Metanephros (tissue), 2 donors: Measurements from ENCODE around the gene IL36B. TPM values are rescaled to one million over a fixed set of nuclear protein-coding genes. Genes with fewer than 3 reads are reported as not detected.

ENCODE experiments used
- small RNA-seq: library from RNA; depleted of rRNA; stranded (forward); fragments of <200 nt; gene quantifications from one replicate; pipeline ENCODE3, GENCODE V24; 2014; ENCODE audit warnings: low replicate concordance
- total RNA-seq: library from RNA; depleted of rRNA; stranded (reverse); fragments of >200 nt; gene quantifications from one replicate; pipeline ENCODE4 v1.2.3, GENCODE V29; 2014

The IL36B gene
- not detected for total RNA-seq

DNA sequence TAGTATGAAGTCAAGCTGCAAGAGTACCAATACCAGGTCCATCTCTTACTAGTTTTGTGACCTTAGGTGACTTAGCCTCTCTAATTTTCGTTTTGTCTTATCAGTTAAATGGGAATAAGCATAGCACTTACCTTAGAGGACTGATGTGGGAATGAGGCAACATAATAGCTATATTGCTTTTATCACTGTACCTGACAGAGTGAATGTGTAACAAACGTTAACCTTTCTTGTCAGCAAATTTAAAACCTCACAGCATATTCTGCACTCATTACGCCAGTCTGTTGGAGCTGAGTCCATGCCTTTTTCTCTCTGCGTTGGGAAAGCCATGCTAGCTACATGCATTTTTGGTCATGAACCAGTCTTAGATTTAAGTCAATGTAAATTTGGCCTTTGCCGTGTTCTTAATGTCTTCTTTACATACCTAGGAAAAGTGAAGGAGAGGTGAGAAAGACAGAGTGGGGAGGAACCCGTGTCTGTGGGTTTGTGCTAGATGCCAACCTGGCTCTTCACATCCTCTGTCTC lies at the start of gene IL36B:
Gene IL36B, minus strand, starts transcription at position 472 of the 522 bp plus-strand sequence.

DNA sequence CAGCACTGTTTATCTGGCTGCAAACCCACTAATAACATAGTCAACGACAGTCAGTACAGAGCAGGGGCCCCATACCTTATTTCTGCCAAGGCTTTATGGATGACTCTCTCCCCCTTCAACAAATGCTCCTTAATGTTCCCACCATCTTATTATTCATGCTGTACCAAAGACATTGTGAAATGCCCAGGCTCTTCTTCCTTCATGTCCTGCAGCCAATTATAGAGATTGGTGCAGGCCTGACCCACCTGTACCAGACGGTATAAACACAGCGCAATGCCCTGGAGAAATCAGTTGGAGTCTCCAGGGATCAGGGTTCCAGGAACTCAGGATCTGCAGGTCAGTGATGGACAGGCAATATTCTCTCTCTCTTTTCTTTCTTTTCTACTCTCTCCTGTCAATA lies 15.0 kb upstream of the IL36B start, which contains the start of gene IL1F10:
Gene IL1F10, plus strand, starts transcription at position 290 of the 400 bp plus-strand sequence. CDS start 4,769 bp downstream, outside the sequence.

GRCh38 chr2:113058998-113059960 lies 6.6 kb upstream of the IL36B start, which contains the start of gene IL36RN:
Gene IL36RN, plus strand, starts transcription at chr2:113059198. Its CDS starts 241 bp downstream, at chr2:113059439.

DNA sequence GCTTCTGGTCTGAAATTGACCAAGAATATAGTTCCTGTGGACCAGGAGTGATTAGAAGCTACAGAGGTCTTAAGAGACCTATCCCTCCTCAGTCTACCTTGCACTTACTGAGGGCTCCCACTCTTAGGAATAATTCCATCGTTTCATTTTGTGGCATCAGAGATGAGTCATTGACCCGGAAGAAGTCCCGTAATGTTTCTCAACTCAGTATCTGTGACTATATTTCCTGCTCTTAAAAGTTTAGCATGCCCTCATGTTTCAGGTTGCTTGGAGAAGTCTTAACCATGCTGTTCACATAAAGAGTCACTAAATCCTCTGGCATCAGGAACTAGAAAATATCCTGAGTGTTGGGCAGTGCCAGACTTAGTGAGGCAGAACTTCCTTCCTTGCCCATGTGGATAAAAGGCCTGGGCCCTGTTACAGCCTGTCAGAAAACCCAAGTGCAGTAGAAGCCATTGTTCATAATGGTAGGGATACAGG lies 47.6 kb downstream of the IL36B start, which contains the start of gene IL36A:
Gene IL36A, plus strand, starts transcription at position 430 of the 480 bp plus-strand sequence. CDS start 413 bp downstream, outside the sequence.

DNA sequence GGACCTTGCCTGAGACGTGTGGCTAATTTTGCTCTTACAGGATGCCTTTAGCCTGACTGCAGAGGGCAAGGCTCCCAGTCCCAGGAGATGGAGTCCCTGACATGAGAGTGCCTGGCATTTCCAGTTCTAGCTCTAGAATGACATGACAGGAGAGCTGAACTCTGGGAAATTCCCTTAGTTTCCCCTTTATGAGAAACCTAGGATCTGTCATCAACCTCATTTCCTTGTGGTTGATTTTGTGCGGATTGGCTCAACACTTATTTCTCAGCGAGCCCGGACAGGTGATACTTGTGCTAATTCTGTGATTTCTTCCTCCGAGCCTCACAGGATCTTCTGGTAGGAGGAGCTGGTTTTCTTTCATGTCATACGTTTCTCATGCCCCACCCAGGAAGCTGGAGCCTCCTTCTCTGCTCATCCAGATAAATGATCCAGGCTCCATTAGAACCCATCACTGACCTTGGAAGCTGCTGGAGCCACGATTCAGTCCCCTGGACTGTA lies 75.1 kb downstream of the IL36B start, which contains the start of gene IL36G:
Gene IL36G, plus strand, starts transcription at position 448 of the 498 bp plus-strand sequence. CDS start 633 bp downstream, outside the sequence.

Small RNA genes lying within 50 kb of the gene (small RNA-seq; reads per million reads assigned to genes)
- gene HMGN2P23 (not detected), gene RNU6-1180P (not detected)

Other genes with a start within 250 kb of the IL36B start
- gene IL1B, start 216.1 kb downstream of the IL36B start, total RNA-seq: 0.88 TPM
- gene IL37, start 141.7 kb downstream of the IL36B start, total RNA-seq: not detected
- gene IL36G, start 74.9 kb downstream of the IL36B start, total RNA-seq: not detected
- gene IL36A, start 47.4 kb downstream of the IL36B start, total RNA-seq: not detected
- gene IL36RN, start 6.3 kb upstream of the IL36B start, total RNA-seq: not detected
- gene IL1F10, start 15.1 kb upstream of the IL36B start, total RNA-seq: not detected
- 6.0 TPM for gene IL1RN, start 74.7 kb upstream of the IL36B start, total RNA-seq
- 18.4 TPM for gene PSD4, start 121.1 kb upstream of the IL36B start, total RNA-seq
- gene PAX8, start 226.1 kb upstream of the IL36B start, total RNA-seq: 178 TPM